Thoracic aorta (tissue), 2 donors: ENCODE data around the gene LSM7. TPM values are rescaled to one million over a fixed set of nuclear protein-coding genes. Genes with fewer than 3 reads are reported as not detected.

Experiments used
- ATAC-seq: fragments of 150-250 bp; one replicate; pipeline ENCODE4 v1.8.0; 2017; ENCODE audit warnings: low read depth; ENCODE audit not compliant: insufficient number of reproducible peaks, low FRiP score
- DNase-seq: peaks from one replicate; pipeline ENCODE4 v3.0.0-alpha.2; 2020; ENCODE audit warnings: low spot score
- H3K27ac ChIP-seq, 2 donors: fragments of 200-600 bp; sonication (generic); 1 replicate in 1 of 2; 2 replicates in 1 of 2; pipeline ENCODE4 v1.5.1; 2016; ENCODE audit warnings: mild to moderate bottlenecking in 2 of 2, moderate library complexity in 2 of 2
- H3K27me3 ChIP-seq: fragments of 200-600 bp; sonication (generic); replicated peaks from 2 replicates; pipeline ENCODE4 v1.6.0; 2016; ENCODE audit warnings: mild to moderate bottlenecking; ENCODE audit not compliant: insufficient read depth
- H3K36me3 ChIP-seq: fragments of 200-600 bp; sonication (generic); one replicate; pipeline ENCODE4 v1.5.1; 2016
- H3K4me1 ChIP-seq, 2 donors: fragments of 200-600 bp; sonication (generic); 1 replicate in 1 of 2; 2 replicates in 1 of 2; pipeline versions ENCODE4 v1.5.1 to v1.6.0; 2016; ENCODE audit warnings: low read depth in 2 of 2, mild to moderate bottlenecking in 1 of 2; ENCODE audit not compliant: control insufficient read depth in 1 of 2
- H3K4me3 ChIP-seq: fragments of 200-600 bp; sonication (generic); 2 replicates; pipeline ENCODE4 v1.5.1; 2016; ENCODE audit warnings: mild to moderate bottlenecking
- H3K9me3 ChIP-seq: fragments of 200-600 bp; sonication (generic); 2 replicates; pipeline ENCODE4 v1.5.1; 2016
- CTCF ChIP-seq: fragments of 200-600 bp; sonication (generic); IDR thresholded peaks from one replicate; pipeline ENCODE4 v1.5.1; 2019; ENCODE audit warnings: antibody characterized with exemption
- total RNA-seq, 2 donors: library from RNA; depleted of rRNA; stranded (reverse); fragments of >200 nt; gene quantifications; one replicate each; pipeline versions ENCODE4 v1.1.0 to v1.2.3, GENCODE V29; 2016

The LSM7 gene
- total RNA-seq, 2 donors from 2014 or later = 35.5 to 38.8 TPM

GRCh38 chr19:2354670-2355069, 26.3 kb upstream of the LSM7 start:
- Histone ChIP-seq H3K27ac (no peak overlapping the region), H3K36me3 (peaks cover 7% of the 10 kb centered on the region), H3K9me3 (no peaks in the 10 kb centered on the region), H3K27me3 (no peaks in the 10 kb centered on the region), H3K4me3 (no peak overlapping the region), H3K4me1 (no peaks in the 10 kb centered on the region)
- DNase-seq (no peak), ATAC-seq (no peak)
- no peak for TF ChIP-seq CTCF

GRCh38 chr19:2353887-2354592, 25.7 kb upstream of the LSM7 start:
- Histone ChIP-seq H3K4me3 (no peak overlapping the region), H3K36me3 (peaks cover 7% of the 10 kb centered on the region), H3K4me1 (no peaks in the 10 kb centered on the region), H3K27ac (no peak overlapping the region), H3K27me3 (no peaks in the 10 kb centered on the region), H3K9me3 (no peaks in the 10 kb centered on the region)
- ATAC-seq (no peak), DNase-seq (no peak)
- TF ChIP-seq CTCF = no peak

GRCh38 chr19:2353159-2353886, 24.9 kb upstream of the LSM7 start:
- Histone ChIP-seq H3K9me3 (no peaks in the 10 kb centered on the region), H3K4me1 (no peaks in the 10 kb centered on the region), H3K27me3 (no peaks in the 10 kb centered on the region), H3K4me3 (no peak overlapping the region), H3K36me3 (peaks cover 7% of the 10 kb centered on the region), H3K27ac (no peak overlapping the region)
- TF ChIP-seq CTCF = no peak
- ATAC-seq = no peak
- DNase-seq = no peak

- no peak overlapping the region for H3K27ac ChIP-seq
- no peak overlapping the region for H3K4me3 ChIP-seq
- TF ChIP-seq CTCF = no peak
- peaks cover 7% of the 10 kb centered on the region for H3K36me3 ChIP-seq
- DNase-seq (no peak), ATAC-seq (no peak)
- H3K9me3 ChIP-seq = no peaks in the 10 kb centered on the region
- H3K27me3 ChIP-seq = no peaks in the 10 kb centered on the region
- no peaks in the 10 kb centered on the region for H3K4me1 ChIP-seq
Observed at GRCh38 chr19:2352121-2352520, 23.7 kb upstream of the LSM7 start.

- DNase-seq (no peak), ATAC-seq (no peak)
- Histone ChIP-seq H3K36me3 (peaks cover 7% of the 10 kb centered on the region), H3K4me3 (no peak overlapping the region), H3K9me3 (no peaks in the 10 kb centered on the region), H3K27ac (no peak overlapping the region), H3K27me3 (no peaks in the 10 kb centered on the region), H3K4me1 (no peaks in the 10 kb centered on the region)
- no peak for TF ChIP-seq CTCF
Observed at GRCh38 chr19:2351591-2351990, 23.2 kb upstream of the LSM7 start.
